Calu3 (cell line): Measurements from ENCODE around the gene SPON1. TPM values are rescaled to one million over a fixed set of nuclear protein-coding genes. Genes with fewer than 3 reads are reported as not detected.

Source experiments
- BruUV-seq: library from RNA; stranded (reverse); fragments of 400-500 nt; replicated peaks from 2 replicates; lab custom pipeline; 2021; lab: Mats Ljungman, UMichigan
- CTCF ChIA-PET: fragments of 300-600 bp; sonication (Branson Sonifier 250); formaldehyde crosslinking; loops from one replicate; lab custom pipeline; 2022; ENCODE audit warnings: antibody characterized with exemption; lab: Charles Lee
- DNase-seq: peaks from one replicate; pipeline ENCODE4 v3.0.0; 2022
- H3K27ac Mint-ChIP-seq: one replicate; pipeline ENCODE4 v1.8.0; 2022; ENCODE audit warnings: mixed read lengths; ENCODE audit not compliant: unreplicated experiment
- H3K27me3 Mint-ChIP-seq: one replicate; pipeline ENCODE4 v1.8.0; 2022; ENCODE audit warnings: mixed read lengths; ENCODE audit not compliant: unreplicated experiment
- H3K36me3 Mint-ChIP-seq: one replicate; pipeline ENCODE4 v1.8.0; 2022; ENCODE audit warnings: mild to moderate bottlenecking, moderate library complexity, mixed read lengths; ENCODE audit not compliant: insufficient read depth, unreplicated experiment
- H3K4me1 Mint-ChIP-seq: one replicate; pipeline ENCODE4 v1.8.0; 2022; ENCODE audit warnings: mild to moderate bottlenecking, low read depth, mixed read lengths; ENCODE audit not compliant: unreplicated experiment
- H3K4me3 Mint-ChIP-seq: one replicate; pipeline ENCODE4 v1.8.0; 2022; ENCODE audit warnings: mild to moderate bottlenecking, low read depth, moderate library complexity, mixed read lengths; ENCODE audit not compliant: unreplicated experiment
- H3K9me3 Mint-ChIP-seq: one replicate; pipeline ENCODE4 v1.8.0; 2022; ENCODE audit warnings: low read depth, mixed read lengths; ENCODE audit not compliant: unreplicated experiment
- CTCF ChIP-seq: fragments of 200-600 bp; IDR thresholded peaks from one replicate; pipeline ENCODE4 v1.8.0; 2022; ENCODE audit warnings: antibody characterized with exemption; ENCODE audit not compliant: unreplicated experiment
- intact Hi-C: fragments of 100-400 bp; cut with micrococcal nuclease; formaldehyde crosslinking; loops from one replicate; pipeline ENCODE4 v1.10.0; 2022; ENCODE audit not compliant: unreplicated experiment
- total RNA-seq: library from RNA; stranded (reverse); gene quantifications from 2 replicates; pipeline ENCODE4 v1.2.3, GENCODE V29; 2022

Gene SPON1
- total RNA-seq, 1 experiment from 2014 or later: not detected

- Mint-ChIP-seq H3K27me3 (peaks cover 57% of the 10 kb centered on the region), H3K4me3 (no peak overlapping the region), H3K9me3 (no peaks in the 10 kb centered on the region), H3K27ac (no peak overlapping the region), H3K4me1 (no peaks in the 10 kb centered on the region), H3K36me3 (no peaks in the 10 kb centered on the region)
- BruUV-seq: no TSS peak
- intact Hi-C loops: no loop called here
- no peak for TF ChIP-seq CTCF
- CTCF ChIA-PET: no interaction called here
- no peak for DNase-seq
These were observed 282.4 kb downstream of the SPON1 start for GRCh38 chr11:14244926-14245325.

GRCh38 chr11:14245444-14245843 lies 282.9 kb downstream of the SPON1 start:
- Mint-ChIP-seq H3K4me1 (no peaks in the 10 kb centered on the region), H3K27me3 (peaks cover 55% of the 10 kb centered on the region), H3K4me3 (no peak overlapping the region), H3K27ac (no peak overlapping the region), H3K9me3 (no peaks in the 10 kb centered on the region), H3K36me3 (no peaks in the 10 kb centered on the region)
- no peak for DNase-seq
- no peak for TF ChIP-seq CTCF
- CTCF ChIA-PET: no interaction called here
- intact Hi-C loops: no loop called here
- BruUV-seq: no TSS peak

GRCh38 chr11:14248580-14248981 lies 286.1 kb downstream of the SPON1 start:
- CTCF ChIA-PET: no interaction called here
- Mint-ChIP-seq H3K4me3 (no peak overlapping the region), H3K27me3 (peaks cover 39% of the 10 kb centered on the region), H3K9me3 (no peaks in the 10 kb centered on the region), H3K27ac (no peak overlapping the region), H3K4me1 (no peaks in the 10 kb centered on the region), H3K36me3 (no peaks in the 10 kb centered on the region)
- no TSS peak for BruUV-seq
- TF ChIP-seq CTCF: no peak
- intact Hi-C loops: loop anchor here (2.0 kb wide), 1 partner anchor 284 kb away; no protein-coding TSS in a partner anchor
- DNase-seq: no peak

- no TSS peak for BruUV-seq
- Mint-ChIP-seq H3K9me3 (no peaks in the 10 kb centered on the region), H3K27ac (no peak overlapping the region)
These were observed 286.8 kb downstream of the SPON1 start for GRCh38 chr11:14249121-14249963.

More at GRCh38 chr11:14249121-14249963, 286.8 kb downstream of the SPON1 start:
- CTCF ChIA-PET: interaction anchor here (1.7 kb wide), 1 partner anchor 476 kb away, joined by 4 read pairs; no protein-coding TSS in a partner anchor
- Mint-ChIP-seq H3K36me3 (no peaks in the 10 kb centered on the region), H3K27me3 (peaks cover 31% of the 10 kb centered on the region), H3K4me1 (peaks cover 1% of the 10 kb centered on the region), H3K4me3 (no peak overlapping the region)
- intact Hi-C loops: loop anchor here (1.0 to 2.0 kb wide), 4 partner anchors 101 to 477 kb away; no protein-coding TSS in a partner anchor
- peak; percentile 54 for DNase-seq
- peak; percentile 77 for TF ChIP-seq CTCF
